GM12865 (cell line): ENCODE data around the gene SIVA1.

Experiments used
- DNase-seq: peaks from one replicate; pipeline ENCODE4 v3.0.0; 2010; ENCODE audit warnings: low read depth
- H3K4me3 ChIP-seq: 2 replicates; pipeline ENCODE4 v1.5.1; 2011; ENCODE audit warnings: mild to moderate bottlenecking, low read depth, low read length, control low read depth
- CTCF ChIP-seq: IDR thresholded peaks from 2 replicates; pipeline ENCODE4 v1.5.1; 2011; ENCODE audit warnings: low read length, control low read depth, low read depth, inconsistent platforms; ENCODE audit not compliant: insufficient read depth; ENCODE audit errors: missing control alignments

Gene SIVA1

DNA sequence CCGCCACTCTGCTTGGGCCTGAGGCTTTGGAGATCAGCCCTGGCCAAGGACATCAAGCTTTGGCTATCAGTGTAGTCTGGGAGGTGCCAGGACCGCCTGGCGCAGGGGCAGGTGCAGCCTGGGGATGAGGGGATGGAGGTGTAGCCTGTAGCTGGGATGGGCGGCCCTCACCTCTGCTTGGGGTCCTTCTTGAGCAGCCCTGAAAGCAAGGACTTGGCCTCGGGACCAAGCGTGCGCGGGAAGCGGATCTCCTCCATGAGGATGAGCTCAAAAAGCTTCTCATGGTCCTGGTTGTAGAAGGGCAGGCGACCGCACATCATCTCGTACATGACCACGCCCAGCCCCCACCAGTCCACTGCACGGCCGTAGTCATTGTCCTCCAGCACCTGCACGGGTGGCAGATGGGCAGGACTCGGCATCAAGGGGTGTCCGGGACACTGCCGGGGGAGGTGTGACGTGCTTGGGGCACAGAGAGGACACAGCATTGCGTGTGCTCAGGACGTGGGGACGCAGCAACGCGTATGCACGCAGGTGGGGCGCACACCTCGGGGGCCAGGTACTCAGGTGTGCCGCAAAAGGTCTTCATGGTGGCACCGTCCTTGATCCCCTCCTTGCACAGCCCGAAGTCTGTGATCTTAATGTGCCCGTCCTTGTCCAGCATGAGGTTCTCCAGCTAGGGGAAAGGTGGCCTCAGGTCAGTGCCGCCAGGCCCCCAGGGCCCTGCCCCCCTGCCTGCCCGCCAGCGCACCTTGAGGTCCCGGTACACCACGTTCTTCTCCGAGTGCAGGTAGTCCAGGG, 20.0 kb downstream of the SIVA1 start:
- H3K4me3 ChIP-seq = no peak overlapping the region
- TF ChIP-seq CTCF = no peak
- no peak for DNase-seq

DNA sequence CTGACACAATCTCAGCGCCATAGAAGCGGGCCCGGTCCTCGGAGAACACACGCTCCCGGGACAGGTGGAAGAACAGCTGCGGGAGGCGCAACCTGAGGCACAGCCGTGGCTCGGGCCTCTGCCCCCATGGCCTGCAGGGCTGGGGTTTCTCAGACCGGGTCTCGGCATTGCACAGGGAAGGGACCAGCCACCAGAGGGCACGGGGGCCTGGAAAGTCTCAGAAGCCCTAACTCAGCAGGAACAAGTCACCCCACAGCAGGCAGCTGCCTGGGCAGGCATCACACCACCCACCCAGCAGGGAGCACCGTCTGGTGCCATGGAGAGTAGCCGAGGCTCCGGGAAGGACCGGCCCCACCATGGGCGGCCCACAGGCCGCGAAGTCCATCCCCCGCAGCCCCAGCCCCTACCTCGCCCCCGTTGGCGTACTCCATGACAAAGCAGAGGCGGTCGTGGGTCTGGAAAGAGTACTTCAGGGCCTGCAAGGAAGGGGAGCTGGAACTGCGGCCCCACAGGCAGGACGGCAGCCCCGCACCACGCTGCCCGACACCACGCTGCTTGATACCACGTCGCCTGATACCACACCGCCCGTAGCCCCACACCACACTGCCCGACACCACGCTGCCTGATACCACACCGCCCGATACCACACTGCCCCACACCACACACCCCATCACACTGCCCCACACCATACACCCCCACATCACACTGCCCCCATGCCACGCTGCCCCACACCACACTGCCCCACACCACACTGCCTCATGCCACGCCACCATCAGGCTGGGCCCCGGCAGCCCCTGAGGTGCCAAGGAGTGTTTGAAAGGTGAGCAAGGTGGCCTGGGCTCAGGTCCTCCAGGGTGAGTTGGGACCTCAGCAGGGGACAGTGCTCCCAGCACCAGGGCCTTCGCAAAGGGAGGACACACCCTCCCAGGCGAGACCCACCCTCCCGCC, 20.8 kb downstream of the SIVA1 start:
- no peak overlapping the region for H3K4me3 ChIP-seq
- DNase-seq = no peak
- no peak for TF ChIP-seq CTCF

DNA sequence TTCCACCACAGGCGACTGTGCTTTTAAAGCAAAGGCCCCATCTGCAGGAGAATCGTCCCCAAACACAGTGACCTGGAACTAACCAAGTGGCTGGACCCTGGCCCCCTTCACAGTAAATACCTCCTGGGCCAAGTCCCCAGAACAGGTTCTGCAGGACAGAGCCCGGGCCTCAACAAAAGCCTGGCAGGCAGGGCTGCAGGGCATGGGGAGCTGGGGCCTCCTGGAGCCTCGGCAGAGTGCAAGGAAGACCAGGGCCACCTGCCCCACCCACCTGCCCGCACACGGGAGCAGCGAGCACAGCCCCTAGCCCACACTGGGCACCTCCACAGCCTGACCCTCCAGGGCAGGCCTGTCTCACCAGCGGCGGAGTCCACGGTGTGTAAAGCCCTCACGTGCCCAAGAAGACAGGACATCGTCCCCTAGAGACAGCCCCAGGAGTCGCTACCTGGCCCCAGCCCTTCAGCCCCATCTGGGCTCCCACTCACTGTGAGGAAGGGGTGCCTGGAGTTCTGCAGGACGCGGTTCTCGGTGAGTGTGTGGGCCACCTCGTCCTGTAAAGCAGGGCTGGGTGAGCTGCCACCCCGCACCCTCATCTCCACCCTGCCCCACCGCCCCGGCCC, 21.6 kb downstream of the SIVA1 start:
- TF ChIP-seq CTCF = no peak
- no peak overlapping the region for H3K4me3 ChIP-seq
- DNase-seq = no peak

- DNase-seq = no peak
- H3K4me3 ChIP-seq = no peak overlapping the region
- TF ChIP-seq CTCF = no peak
Observed at GRCh38 chr14:104775073-104775489, 22.1 kb downstream of the SIVA1 start.

- TF ChIP-seq CTCF = no peak
- no peak for DNase-seq
Observed at GRCh38 chr14:104776481-104776880, 23.5 kb downstream of the SIVA1 start.

GRCh38 chr14:104776961-104777807, 24.2 kb downstream of the SIVA1 start:
- no peak for TF ChIP-seq CTCF
- no peak for DNase-seq

More at GRCh38 chr14:104776481-104776880, 23.5 kb downstream of the SIVA1 start:
- no peak overlapping the region for H3K4me3 ChIP-seq

More at GRCh38 chr14:104776961-104777807, 24.2 kb downstream of the SIVA1 start:
- no peak overlapping the region for H3K4me3 ChIP-seq
